Mammary epithelial cell (primary cell): Measurements from ENCODE around the gene TRIOBP.

ENCODE experiments used
- EZH2 ChIP-seq: IDR thresholded peaks from 2 replicates; pipeline ENCODE4 v1.6.1; 2012; ENCODE audit warnings: low read length, inconsistent platforms, borderline replicate concordance
- TF ChIP-seq, protein P1 (sequence below), 2 donors: IDR thresholded peaks in 1 of 2; conservative IDR thresholded peaks in 1 of 2; 2 replicates each; pipeline ENCODE4 v1.5.1; 2011 to 2012; ENCODE audit warnings: inconsistent platforms in 2 of 2, low read length in 2 of 2, mild to moderate bottlenecking in 2 of 2, control low read depth in 1 of 2, low read depth in 1 of 2; ENCODE audit not compliant: insufficient read depth in 1 of 2; ENCODE audit errors: extremely low read depth in 1 of 2

DNA sequence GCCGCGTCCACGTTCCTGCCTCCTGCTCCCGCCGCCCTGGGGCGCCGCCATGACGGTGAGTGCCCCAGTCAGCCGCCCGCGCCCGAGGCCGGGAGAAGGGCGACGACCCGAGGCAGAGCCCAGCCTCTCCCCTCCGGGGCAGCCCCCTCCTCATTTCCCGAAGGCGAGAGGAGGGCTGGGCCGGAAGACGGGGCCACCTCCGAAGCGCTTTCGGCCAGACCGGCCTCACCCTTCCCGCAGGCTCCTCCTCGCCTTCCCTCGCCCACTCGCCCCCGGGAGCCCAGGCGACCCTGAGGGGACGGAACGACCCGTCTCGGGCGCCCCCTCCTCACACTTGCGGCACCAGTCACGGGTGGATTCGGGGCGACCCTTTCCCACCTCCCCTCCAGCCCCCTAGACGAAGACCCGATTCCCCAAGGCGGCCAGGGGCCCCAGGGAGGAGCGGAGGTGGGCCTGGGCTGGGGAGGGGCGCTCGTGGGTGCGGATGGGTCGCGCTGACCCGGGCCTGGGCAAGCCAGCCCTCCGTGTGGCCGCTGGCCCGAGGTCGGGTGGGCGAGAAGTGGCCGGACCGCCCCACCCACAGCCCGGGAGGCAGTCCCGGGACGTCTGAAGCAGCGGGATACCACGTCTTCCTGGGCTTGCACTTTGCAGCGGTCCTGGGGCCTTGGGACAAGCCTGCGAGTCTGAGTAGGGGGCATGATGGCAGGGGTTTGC, 49.7 kb downstream of the TRIOBP start:
- TF ChIP-seq, protein P1, sequence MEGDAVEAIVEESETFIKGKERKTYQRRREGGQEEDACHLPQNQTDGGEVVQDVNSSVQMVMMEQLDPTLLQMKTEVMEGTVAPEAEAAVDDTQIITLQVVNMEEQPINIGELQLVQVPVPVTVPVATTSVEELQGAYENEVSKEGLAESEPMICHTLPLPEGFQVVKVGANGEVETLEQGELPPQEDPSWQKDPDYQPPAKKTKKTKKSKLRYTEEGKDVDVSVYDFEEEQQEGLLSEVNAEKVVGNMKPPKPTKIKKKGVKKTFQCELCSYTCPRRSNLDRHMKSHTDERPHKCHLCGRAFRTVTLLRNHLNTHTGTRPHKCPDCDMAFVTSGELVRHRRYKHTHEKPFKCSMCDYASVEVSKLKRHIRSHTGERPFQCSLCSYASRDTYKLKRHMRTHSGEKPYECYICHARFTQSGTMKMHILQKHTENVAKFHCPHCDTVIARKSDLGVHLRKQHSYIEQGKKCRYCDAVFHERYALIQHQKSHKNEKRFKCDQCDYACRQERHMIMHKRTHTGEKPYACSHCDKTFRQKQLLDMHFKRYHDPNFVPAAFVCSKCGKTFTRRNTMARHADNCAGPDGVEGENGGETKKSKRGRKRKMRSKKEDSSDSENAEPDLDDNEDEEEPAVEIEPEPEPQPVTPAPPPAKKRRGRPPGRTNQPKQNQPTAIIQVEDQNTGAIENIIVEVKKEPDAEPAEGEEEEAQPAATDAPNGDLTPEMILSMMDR (conservative IDR thresholded peaks at IDR 0.05 in 1 of 2, IDR thresholded peaks at IDR 0.05 in 1 of 2; ENCODE audit: extremely low read depth in 1 of 2, insufficient read depth in 1 of 2, low read depth in 1 of 2, low read length in 2 of 2) = no peak
- TF ChIP-seq EZH2 = no peak
